ENCODE results near the gene NAA25. TPM values are rescaled to one million over a fixed set of nuclear protein-coding genes. Genes with fewer than 3 reads are reported as not detected.
"Not testable (repeated sequence)": the region's sequence is repeated elsewhere in the genome, so short reads cannot be mapped to it uniquely, and the experiment has no call there.

NAA25 gene
- total RNA-seq, 3 donors from 2014 or later: 60.1 to 67.5 (median 60.5) TPM

DNA sequence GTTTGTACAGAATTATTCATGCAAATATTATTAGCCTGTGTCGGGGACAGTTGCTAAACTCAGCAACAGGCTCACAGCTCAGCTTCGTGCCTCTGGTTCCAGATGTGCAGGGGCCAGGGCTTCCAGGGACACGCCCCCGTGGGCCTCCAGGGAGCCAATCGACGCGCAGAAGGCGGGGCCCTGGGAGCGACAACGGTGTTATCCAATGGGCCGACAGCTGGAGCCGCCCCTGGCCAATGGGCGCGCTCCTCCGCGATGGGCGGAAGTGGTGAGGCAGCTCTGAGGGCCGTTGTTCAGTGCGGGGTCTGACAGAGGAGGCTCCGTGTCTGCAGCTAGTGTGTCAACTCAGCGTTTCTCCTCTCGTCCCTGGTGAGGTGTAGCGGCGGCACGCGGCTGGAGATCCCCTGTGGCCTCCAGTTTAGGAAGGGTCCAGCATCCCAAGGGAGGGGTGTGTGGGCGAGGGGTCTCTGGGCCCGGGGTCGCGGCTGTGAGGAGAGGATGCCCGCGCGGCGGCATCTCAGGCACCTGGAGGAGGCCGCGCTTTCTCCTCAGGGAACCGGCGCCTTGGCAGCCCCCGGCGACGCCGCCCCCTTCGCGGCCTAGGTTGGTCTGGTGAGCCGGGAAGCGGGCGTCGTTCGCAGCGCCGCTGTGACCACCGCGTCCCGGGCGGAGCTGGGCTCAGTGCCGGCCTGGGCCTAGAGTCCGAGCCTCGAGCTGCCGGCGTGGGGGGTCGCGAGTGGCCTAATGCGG, 16.8 kb upstream of the NAA25 start, which contains the start of gene TRAFD1:
Gene TRAFD1 (plus strand): TSS at position 311 of the 750 bp plus-strand sequence. CDS start 4,963 bp downstream, outside the sequence.
- peak; percentile 98 for DNase-seq
- H3K27me3 Mint-ChIP-seq (ENCODE audit: low read depth): peaks cover 3% of the 10 kb centered on the region
- peaks cover 2% of the 10 kb centered on the region for H3K36me3 Mint-ChIP-seq (ENCODE audit: insufficient read depth)
- ATAC-seq: peak; percentile 100
- H3K4me3 Mint-ChIP-seq: peak within 1 kb of the TSS; percentile 90
- H3K9me3 Mint-ChIP-seq: no peaks in the 10 kb centered on the region
- H3K4me1 Mint-ChIP-seq (ENCODE audit: low read depth): peaks cover 39% of the 10 kb centered on the region

DNA sequence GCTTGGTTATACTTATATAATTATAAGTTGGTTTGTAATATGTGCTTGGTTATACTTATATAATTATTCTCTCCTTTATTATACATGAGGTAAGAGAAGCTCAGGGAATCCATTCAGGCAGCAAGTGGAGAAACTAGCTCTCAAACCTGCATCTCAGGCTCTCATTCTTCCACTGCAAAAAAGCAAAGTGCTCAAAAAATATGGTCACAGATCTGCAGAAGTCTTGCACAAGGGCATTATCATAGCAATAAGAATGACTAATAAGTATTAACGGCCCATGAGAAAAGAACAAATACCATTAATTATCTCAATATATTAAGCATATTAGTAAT, 16.3 kb upstream of the NAA25 start:
- DNase-seq: no peak
- Mint-ChIP-seq H3K4me1 (ENCODE audit: low read depth) (peaks cover 36% of the 10 kb centered on the region), H3K36me3 (ENCODE audit: insufficient read depth) (peaks cover 2% of the 10 kb centered on the region), H3K9me3 (no peaks in the 10 kb centered on the region), H3K4me3 (peak overlapping the region; percentile 90), H3K27me3 (ENCODE audit: low read depth) (peaks cover 3% of the 10 kb centered on the region)
- no peak for ATAC-seq

DNA sequence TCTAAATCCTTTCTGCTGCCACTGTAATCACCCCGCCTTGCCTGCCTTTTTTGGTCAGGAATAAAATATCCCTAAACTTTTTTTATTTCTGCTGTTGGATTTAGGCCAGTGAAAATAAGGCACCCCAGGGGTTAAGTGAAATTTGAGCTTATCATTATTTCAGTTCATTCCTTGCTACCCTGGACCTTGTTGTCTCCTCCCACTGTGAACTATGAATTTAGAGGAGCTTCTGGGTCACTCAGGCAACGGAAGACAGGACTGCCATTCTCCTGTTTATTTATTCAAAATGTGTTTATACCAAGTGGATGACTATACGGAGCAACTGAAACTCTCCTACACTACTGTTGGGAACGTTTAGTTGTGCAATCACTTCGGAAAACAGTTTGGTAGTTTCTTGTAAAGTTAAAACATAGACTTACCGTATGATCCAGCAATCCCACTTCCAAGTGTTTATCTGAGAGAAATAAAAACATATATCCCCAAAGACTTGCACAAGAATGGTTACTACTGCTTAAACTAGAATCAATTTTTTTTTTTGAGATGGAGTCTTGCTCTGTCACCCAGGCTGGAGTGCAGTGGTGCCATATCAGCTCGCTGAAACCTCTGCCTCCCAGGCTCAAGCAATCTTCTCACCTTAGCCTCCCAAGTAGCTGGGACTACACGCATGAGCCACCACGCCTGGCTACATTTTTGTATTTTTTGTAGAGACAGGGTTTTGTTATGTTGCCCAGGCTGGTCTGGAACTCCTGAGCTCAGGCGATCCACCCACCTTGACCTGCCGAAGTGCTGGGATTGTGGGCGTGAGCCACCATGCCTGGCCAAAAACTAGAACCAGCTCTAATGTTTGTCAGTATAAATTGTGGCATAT, 14.5 kb upstream of the NAA25 start:
- ATAC-seq (no peak), DNase-seq (no peak)
- Mint-ChIP-seq H3K4me3 (no peak overlapping the region), H3K27me3 (ENCODE audit: low read depth) (peaks cover 3% of the 10 kb centered on the region), H3K9me3 (no peaks in the 10 kb centered on the region), H3K36me3 (ENCODE audit: insufficient read depth) (peaks cover 2% of the 10 kb centered on the region), H3K4me1 (ENCODE audit: low read depth) (peaks cover 20% of the 10 kb centered on the region)

DNA sequence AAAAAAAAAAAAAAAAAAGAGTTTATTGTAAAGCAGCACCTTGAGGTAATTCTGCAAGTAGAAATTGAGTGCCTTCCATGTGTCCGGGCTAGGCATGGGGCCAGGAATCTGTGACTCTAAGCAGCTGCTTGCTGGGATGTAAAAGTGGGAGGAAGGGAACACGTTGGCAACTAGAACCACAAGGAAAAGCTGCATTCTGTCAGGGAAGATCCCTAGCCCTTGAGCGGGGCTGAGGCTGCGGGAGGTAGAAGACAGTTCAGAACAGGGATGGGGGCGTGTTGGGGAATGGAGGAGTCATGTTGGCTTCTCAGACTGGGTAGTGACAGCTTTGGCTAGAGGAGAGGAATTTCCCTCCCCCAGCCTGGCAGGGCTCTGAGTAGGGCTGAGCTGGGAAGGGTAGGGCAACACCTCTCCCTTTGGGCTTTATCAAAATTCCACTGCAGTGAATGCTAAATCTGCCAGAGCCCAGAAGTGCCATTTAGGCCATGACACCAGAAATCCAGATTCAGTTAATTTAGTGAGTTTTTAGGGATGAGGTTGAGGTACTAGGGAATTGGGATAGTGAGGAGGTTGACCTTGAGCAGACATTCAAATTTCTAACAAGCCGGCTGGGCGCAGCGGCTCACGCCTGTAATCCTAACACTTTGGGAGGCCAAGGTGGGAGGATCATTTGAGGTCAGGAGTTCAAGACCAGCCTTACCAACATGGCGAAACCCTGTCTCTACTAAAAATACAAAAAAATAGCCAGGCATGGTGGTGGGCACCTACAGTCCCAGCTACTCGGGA, 13.4 kb upstream of the NAA25 start:
- Mint-ChIP-seq H3K27me3 (ENCODE audit: low read depth) (peaks cover 3% of the 10 kb centered on the region), H3K4me3 (no peak overlapping the region), H3K9me3 (no peaks in the 10 kb centered on the region), H3K4me1 (ENCODE audit: low read depth) (peaks cover 12% of the 10 kb centered on the region), H3K36me3 (ENCODE audit: insufficient read depth) (peaks cover under 1% of the 10 kb centered on the region)
- no peak for ATAC-seq
- no peak for DNase-seq

DNA sequence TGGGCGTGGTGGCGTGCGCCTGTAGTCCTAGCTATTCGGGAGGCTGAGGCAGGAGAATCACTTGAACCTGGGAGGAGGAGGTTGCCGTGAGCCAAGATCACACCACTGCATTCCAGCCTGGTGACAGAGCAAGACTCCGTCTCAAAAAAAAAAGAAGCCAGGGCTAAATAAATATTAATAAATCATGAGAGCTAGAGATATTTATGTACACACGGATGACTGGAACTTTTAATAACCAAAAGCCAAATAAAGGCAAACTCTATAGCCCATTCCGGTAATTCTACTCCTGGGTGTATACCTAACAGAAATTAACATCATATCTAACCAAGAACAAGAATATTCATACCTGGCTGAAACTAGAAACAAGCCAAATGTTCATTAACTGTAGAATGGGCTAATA, 9.1 kb upstream of the NAA25 start:
- Mint-ChIP-seq H3K4me1 (ENCODE audit: low read depth) (peaks cover 6% of the 10 kb centered on the region), H3K36me3 (ENCODE audit: insufficient read depth) (no peaks in the 10 kb centered on the region), H3K9me3 (no peaks in the 10 kb centered on the region), H3K4me3 (no peak overlapping the region), H3K27me3 (ENCODE audit: low read depth) (peaks cover 3% of the 10 kb centered on the region)
- ATAC-seq (no peak), DNase-seq (no peak)

DNA sequence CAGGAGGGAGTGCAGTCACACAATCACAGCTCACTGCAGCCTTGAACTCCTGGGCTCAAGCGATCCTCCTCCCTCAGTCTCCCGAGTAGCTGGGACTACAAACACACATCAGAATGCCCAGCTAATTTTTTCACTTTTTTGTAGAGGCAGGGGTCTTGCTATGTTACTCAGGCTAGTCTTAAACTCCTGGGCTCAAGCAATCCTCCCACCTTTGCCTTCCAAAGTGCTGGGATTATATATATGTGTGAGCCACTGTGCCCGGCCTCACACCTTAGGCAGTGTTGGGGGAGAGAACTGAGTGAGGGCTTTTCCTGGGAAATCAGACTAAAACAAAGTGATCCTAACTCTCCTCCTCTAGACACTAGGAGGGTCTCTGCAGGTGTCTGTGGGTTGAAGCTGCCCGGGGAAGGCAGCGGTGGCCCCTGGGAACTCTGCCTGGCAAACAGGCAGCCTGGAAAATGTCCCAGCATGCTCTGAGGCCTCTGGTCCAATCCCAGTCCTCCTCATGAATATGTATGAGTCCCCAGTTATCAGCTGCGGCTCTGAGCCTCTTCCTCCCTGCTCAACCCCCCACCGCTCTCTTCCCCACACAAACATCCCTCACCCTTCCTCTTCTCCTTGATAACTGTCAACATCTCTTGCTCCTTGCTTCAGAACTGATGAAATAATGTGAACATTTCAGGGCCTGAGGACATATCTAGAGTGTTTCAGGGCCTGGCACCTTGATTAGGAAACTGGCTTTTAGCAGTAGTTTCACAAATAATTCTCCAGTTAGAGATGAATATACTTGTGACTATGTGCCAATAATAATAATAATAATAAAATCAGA, 7.9 kb upstream of the NAA25 start:
- no peaks in the 10 kb centered on the region for H3K9me3 Mint-ChIP-seq
- DNase-seq: no peak
- H3K27me3 Mint-ChIP-seq (ENCODE audit: low read depth): peaks cover 3% of the 10 kb centered on the region
- no peaks in the 10 kb centered on the region for H3K36me3 Mint-ChIP-seq (ENCODE audit: insufficient read depth)
- H3K4me3 Mint-ChIP-seq: no peak overlapping the region
- peak; percentile 58 to 78 for ATAC-seq
- peaks cover 10% of the 10 kb centered on the region for H3K4me1 Mint-ChIP-seq (ENCODE audit: low read depth)

DNA sequence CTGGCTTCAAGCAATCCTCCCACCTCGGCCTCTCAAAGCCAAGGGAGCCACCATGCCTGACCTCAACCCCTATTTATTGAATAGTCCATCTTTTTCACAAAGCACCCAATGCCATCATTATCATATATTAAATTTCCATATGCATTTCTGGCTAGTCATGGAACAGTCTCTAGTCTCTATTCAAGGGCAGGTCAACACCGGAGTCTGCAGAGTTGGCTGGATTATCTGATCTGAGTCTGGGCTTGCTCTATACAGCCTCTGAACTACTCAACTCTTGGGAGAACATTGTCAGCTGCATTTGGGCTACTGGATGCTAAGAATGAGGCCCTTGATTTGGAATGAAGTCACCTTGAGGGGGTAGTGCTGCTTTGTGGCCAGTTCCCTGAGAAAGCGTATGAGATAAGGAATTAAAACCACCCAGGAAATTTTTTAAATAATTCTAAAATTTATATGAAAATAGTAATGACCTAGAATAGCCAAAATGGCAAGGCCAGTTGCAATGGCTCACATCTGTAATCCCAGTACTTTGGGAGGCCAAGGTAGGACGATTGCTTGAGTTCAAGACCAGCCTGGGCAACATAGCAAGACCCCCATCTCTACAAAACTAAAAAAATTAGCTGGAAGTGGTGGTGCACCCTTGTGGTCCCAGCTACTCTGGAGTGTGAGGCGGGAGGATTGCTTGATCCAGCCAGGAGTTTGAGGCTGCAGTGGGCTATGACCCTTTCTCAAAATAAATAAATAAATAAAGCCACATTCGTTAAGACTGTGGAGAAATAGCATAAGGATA, 6.9 kb upstream of the NAA25 start:
- Mint-ChIP-seq H3K4me3 (no peak overlapping the region), H3K4me1 (ENCODE audit: low read depth) (peaks cover 10% of the 10 kb centered on the region), H3K9me3 (no peaks in the 10 kb centered on the region), H3K36me3 (ENCODE audit: insufficient read depth) (no peaks in the 10 kb centered on the region), H3K27me3 (ENCODE audit: low read depth) (no peaks in the 10 kb centered on the region)
- ATAC-seq (no peak), DNase-seq (no peak)

DNA sequence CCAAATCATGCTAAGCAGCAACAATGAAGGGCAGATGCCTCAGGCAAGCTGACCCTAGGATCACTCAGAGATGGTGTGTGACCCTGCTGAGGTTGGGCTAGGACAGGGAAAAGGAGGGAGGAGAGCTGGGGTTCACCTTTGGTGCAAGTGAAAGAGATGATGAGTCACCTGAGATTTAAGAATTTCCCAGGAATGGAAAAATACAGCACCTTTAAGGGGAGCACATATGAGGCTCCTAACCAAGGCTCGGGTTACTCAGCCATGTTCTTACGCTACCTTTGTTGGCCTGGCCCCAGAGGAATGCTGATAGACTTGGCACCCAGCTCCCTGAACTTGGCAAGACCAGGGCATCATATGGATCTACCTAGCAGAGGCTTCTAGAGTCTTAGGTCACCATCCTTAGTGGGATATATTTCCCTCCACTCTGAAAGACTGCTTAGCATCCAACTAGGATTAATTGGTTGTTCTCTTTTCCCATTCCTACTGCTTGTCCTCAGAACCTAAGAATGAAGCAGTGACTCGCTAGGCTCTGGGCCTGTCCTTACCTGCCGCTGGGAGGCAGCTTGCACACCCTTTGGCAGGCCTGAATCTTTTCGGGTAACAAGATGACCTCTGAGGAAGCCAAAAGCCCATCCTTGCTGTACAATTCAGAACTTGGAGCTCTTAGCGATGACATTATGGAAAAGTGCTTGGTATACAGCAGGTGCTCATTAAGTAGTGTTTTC, 4.0 kb upstream of the NAA25 start:
- no peaks in the 10 kb centered on the region for H3K27me3 Mint-ChIP-seq (ENCODE audit: low read depth)
- peaks cover 15% of the 10 kb centered on the region for H3K4me1 Mint-ChIP-seq (ENCODE audit: low read depth)
- DNase-seq: no peak
- no peaks in the 10 kb centered on the region for H3K9me3 Mint-ChIP-seq
- H3K4me3 Mint-ChIP-seq: no peak overlapping the region
- no peaks in the 10 kb centered on the region for H3K36me3 Mint-ChIP-seq (ENCODE audit: insufficient read depth)
- no peak for ATAC-seq

DNA sequence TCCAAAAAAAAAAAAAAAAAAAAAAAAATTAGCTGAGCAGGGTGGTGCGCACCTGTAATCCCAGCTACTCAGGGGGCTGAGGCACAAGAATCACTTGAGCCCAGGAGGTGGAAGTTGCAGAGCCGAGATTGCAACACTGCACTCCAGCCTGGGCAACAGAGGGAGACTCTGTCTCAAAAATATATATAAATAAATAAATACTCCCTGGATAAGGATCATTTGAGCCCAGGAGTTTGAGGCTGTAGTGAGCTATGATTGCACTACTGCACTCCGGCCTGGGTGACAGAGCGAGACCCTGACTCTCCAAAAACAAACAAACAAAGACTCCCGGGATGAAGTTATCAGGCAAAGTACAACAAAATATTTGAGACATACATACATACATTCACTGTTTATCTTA, 3.3 kb upstream of the NAA25 start:
- Mint-ChIP-seq H3K27me3 (ENCODE audit: low read depth) (no peaks in the 10 kb centered on the region), H3K9me3 (no peaks in the 10 kb centered on the region), H3K4me3 (no peak overlapping the region)

DNA sequence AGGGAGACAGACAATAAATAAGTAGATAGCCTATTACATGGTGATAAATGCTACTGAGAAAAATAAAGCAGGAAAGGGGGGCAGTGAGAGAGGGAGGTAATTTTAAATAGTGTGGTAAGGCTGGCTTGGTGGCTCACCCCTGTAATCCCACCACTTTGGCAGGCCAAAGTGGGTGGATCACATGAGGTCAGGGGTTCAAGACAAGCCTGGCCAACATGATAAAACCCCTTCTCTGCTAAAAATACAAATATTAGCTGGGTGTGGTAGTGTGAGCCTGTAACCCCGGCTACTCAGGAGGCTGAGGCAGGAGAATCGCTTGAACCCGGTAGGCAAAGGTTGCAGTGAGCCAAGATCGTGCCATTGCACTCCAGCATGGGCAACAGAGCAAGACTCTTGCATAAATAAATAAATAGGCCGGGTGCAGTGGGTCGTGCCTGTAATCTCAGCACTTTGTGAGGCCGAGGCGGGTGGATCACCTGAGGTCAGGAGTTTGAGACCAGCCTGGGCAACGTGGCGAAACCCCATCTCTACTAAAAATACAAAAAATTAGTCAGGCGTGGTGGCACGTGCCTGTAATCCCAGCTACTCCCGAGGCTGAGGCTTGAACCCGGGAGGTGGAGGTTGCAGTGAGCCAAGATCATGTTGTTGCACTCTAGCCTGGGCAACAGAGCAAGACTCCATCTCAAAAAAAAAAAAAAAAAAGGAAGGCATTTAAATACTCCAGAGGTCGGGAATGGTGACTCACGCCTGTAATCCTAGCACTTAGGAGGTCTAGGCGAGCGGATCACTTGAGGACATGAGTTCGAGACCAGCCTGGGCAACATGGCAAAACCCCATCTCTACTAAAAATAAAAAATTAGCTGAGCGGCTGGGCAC, 2.4 kb upstream of the NAA25 start:
- H3K36me3 Mint-ChIP-seq (ENCODE audit: insufficient read depth); H3K9me3 Mint-ChIP-seq; DNase-seq; H3K27me3 Mint-ChIP-seq (ENCODE audit: low read depth); ATAC-seq; H3K4me3 Mint-ChIP-seq: not testable (repeated sequence)
- peaks cover 25% of the 10 kb centered on the region for H3K4me1 Mint-ChIP-seq (ENCODE audit: low read depth)

More for the DNA sequence above, 3.3 kb upstream of the NAA25 start:
- H3K4me1 Mint-ChIP-seq (ENCODE audit: low read depth): peaks cover 21% of the 10 kb centered on the region
- ATAC-seq (no peak), DNase-seq (no peak)
- no peaks in the 10 kb centered on the region for H3K36me3 Mint-ChIP-seq (ENCODE audit: insufficient read depth)

DNA sequence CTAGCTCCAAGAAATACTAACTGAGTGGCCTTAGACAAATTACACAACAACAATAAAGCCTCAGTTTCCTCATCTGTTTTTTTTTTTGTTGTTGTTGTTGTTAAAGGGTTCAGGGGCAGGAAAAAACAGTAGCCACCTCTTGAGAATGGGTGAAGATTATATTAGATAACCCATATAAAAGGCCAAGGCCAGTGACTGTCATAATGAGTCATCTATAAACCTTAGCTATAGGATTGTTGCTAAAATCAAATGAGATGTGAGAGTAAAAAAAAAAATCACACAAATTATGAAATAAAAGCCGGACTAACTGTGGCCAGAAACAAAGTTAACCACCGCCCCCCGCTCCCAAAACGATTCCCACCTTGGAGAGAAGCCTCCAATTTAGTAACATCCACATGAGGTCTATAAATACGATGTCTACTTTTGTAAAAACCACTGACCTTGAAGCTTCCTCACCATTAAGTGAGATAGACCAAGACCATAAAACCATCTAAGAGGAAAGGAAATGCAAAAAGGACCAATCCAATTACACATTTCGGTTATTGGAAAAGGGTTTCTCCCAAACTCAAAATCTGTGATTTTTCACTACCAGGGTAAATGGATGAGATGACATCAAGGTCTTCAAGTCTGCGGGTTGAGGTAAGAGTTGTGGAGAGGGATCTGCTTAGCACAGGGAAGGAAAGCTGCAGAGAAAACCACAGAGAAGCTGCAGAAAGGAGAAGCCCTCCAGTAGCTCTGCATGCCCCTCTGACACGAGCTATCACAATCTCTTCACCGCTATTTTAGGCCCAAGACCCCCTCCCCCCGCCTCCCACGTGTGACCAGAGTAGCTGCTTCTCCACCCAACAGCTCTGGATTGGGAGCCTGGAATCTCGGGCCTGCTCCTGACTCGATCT, 1.0 kb downstream of the NAA25 start:
- peak in 1 of 2 donors; percentile 11 for ATAC-seq
- peaks cover 47% of the 10 kb centered on the region for H3K4me1 Mint-ChIP-seq (ENCODE audit: low read depth)

More for the DNA sequence above, 1.0 kb downstream of the NAA25 start:
- peaks cover 21% of the 10 kb centered on the region for H3K36me3 Mint-ChIP-seq (ENCODE audit: insufficient read depth)
- H3K27me3 Mint-ChIP-seq (ENCODE audit: low read depth): no peaks in the 10 kb centered on the region
- H3K4me3 Mint-ChIP-seq: peak overlapping the region; percentile 93
- DNase-seq: no peak
- no peaks in the 10 kb centered on the region for H3K9me3 Mint-ChIP-seq

Data from activated T-cell treated with anti-CD3 and anti-CD28 coated beads, Interleukin-2, amount 50 U/mL, for 4 hours (primary cell).